H1 (cell line): ENCODE results near the gene CAMK1G. TPM values are rescaled to one million over a fixed set of nuclear protein-coding genes. Genes with fewer than 3 reads are reported as not detected.

Source experiments
- CHD7 ChIP-seq: fragments of 300-600 bp; sonication (generic); IDR thresholded peaks from 2 replicates; pipeline ENCODE4 v1.7.1; 2012; ENCODE audit warnings: low read length, moderate library complexity, mild to moderate bottlenecking, inconsistent platforms; ENCODE audit not compliant: insufficient replicate concordance
- polyA plus RNA-seq, 7 experiments: library from polyadenylated mRNA; depleted of rRNA in 3 of 7; stranded (reverse) in 5 of 7; unstranded in 2 of 7; fragments of >200 nt in 5 of 7; fragments of 200-250 nt in 2 of 7; gene quantifications; 1 replicate in 5 of 7; 2 replicates in 1 of 7; 4 replicates in 1 of 7; pipeline versions ENCODE4 v1.2.1 to v1.2.3, GENCODE V29; 2011 to 2013; ENCODE audit warnings: missing spikeins in 2 of 7, mixed read lengths in 2 of 7
- total RNA-seq: library from RNA; stranded (reverse); fragmentation: NEBNext Ultra II Directional; extraction: Animal tissue kit (Norgen Biotek cat#: 25700); gene quantifications from 2 replicates; pipeline ENCODE4 v1.2.1, GENCODE V29; 2021

Gene CAMK1G
- total and polyA plus RNA-seq, 2 of the 8 experiments (the other 6 are each of a cell fraction or from before 2014, with no cell fraction given), result 1.00 to 1.0 TPM

- no peak for TF ChIP-seq CHD7
Observed at GRCh38 chr1:209600541-209600940, 17.0 kb downstream of the CAMK1G start (continued).
